Measurements from ENCODE around the gene TRAF2.
"Not testable (repeated sequence)": the region's sequence is repeated elsewhere in the genome, so short reads cannot be mapped to it uniquely, and the experiment has no call there.

Gene TRAF2

GRCh38 chr9:136863623-136864273 is 22.6 kb upstream of the TRAF2 start:
- no peak for TF ChIP-seq CTCF (IDR thresholded peaks at IDR 0.05)
- TF ChIP-seq ZFX (IDR thresholded peaks at IDR 0.05; ENCODE audit: borderline replicate concordance): no peak
- H3K27ac ChIP-seq: no peak overlapping the region

- TF ChIP-seq CTCF (IDR thresholded peaks at IDR 0.05) (no peak), ZFX (IDR thresholded peaks at IDR 0.05; ENCODE audit: borderline replicate concordance) (no peak)
- peak overlapping the region; percentile 77 for H3K27ac ChIP-seq
These were observed 21.1 kb upstream of the TRAF2 start for GRCh38 chr9:136865041-136865767.

GRCh38 chr9:136865768-136866103 is 20.6 kb upstream of the TRAF2 start:
- TF ChIP-seq ZFX (IDR thresholded peaks at IDR 0.05; ENCODE audit: borderline replicate concordance) (no peak), CTCF (IDR thresholded peaks at IDR 0.05) (no peak)
- H3K27ac ChIP-seq: peak overlapping the region; percentile 77

- peak overlapping the region; percentile 77 for H3K27ac ChIP-seq
These were observed 19.4 kb upstream of the TRAF2 start for GRCh38 chr9:136866898-136867421.

- H3K27ac ChIP-seq: no peak overlapping the region
- TF ChIP-seq ZFX (IDR thresholded peaks at IDR 0.05; ENCODE audit: borderline replicate concordance) (no peak), CTCF (IDR thresholded peaks at IDR 0.05) (no peak)
These were observed 18.8 kb upstream of the TRAF2 start for GRCh38 chr9:136867480-136867879.

GRCh38 chr9:136867917-136868316 is 18.4 kb upstream of the TRAF2 start:
- no peak overlapping the region for H3K27ac ChIP-seq
- no peak for TF ChIP-seq CTCF (IDR thresholded peaks at IDR 0.05)
- TF ChIP-seq ZFX (IDR thresholded peaks at IDR 0.05; ENCODE audit: borderline replicate concordance): no peak

GRCh38 chr9:136868644-136869043 is 17.7 kb upstream of the TRAF2 start:
- H3K27ac ChIP-seq: no peak overlapping the region

GRCh38 chr9:136869611-136870010 is 16.7 kb upstream of the TRAF2 start:
- H3K27ac ChIP-seq: not testable (repeated sequence)

More at GRCh38 chr9:136868644-136869043, 17.7 kb upstream of the TRAF2 start:
- TF ChIP-seq CTCF (IDR thresholded peaks at IDR 0.05) (no peak), ZFX (IDR thresholded peaks at IDR 0.05; ENCODE audit: borderline replicate concordance) (no peak)
